Osteoblast (primary cell): Measurements from ENCODE around the gene MRPL36. TPM values are rescaled to one million over a fixed set of nuclear protein-coding genes. Genes with fewer than 3 reads are reported as not detected.

ENCODE experiments used
- DNase-seq: peaks from one replicate; pipeline ENCODE4 v3.0.0; 2011; ENCODE audit warnings: low spot score, mixed read lengths; ENCODE audit not compliant: insufficient read length; ENCODE audit errors: missing footprints
- H2AFZ ChIP-seq: 2 replicates; pipeline ENCODE4 v1.6.0; 2011; ENCODE audit warnings: mild to moderate bottlenecking, low read length
- H3K27ac ChIP-seq: 2 replicates; pipeline ENCODE4 v1.5.1; 2011; ENCODE audit warnings: mild to moderate bottlenecking, low read depth, low read length, moderate library complexity
- H3K27me3 ChIP-seq: 2 replicates; pipeline ENCODE4 v1.6.0; 2012; ENCODE audit warnings: mild to moderate bottlenecking, control low read depth, inconsistent platforms, low read length, moderate library complexity; ENCODE audit not compliant: insufficient read depth
- H3K36me3 ChIP-seq: 2 replicates; pipeline ENCODE4 v1.5.1; 2011; ENCODE audit warnings: mild to moderate bottlenecking, low read length, control low read depth, moderate library complexity; ENCODE audit not compliant: insufficient read depth
- H3K4me1 ChIP-seq: 2 replicates; pipeline ENCODE4 v1.5.1; 2011; ENCODE audit warnings: mild to moderate bottlenecking, low read length, control low read depth, moderate library complexity; ENCODE audit not compliant: insufficient read depth
- H3K4me2 ChIP-seq: 2 replicates; pipeline ENCODE4 v1.6.0; 2011; ENCODE audit warnings: mild to moderate bottlenecking, low read length; ENCODE audit not compliant: insufficient read depth
- H3K4me3 ChIP-seq: fragments of 200-600 bp; sonication (generic); 3 replicates; pipeline ENCODE4 v1.5.1; 2012; ENCODE audit warnings: mild to moderate bottlenecking, low read length, inconsistent platforms; ENCODE audit not compliant: insufficient read depth
- H3K79me2 ChIP-seq: 2 replicates; pipeline ENCODE4 v1.6.0; 2012; ENCODE audit warnings: mild to moderate bottlenecking, low read length, control low read depth, inconsistent platforms; ENCODE audit not compliant: insufficient read depth
- H3K9me3 ChIP-seq: 2 replicates; pipeline ENCODE4 v1.5.1; 2011; ENCODE audit warnings: low read depth, low read length, control low read depth
- H4K20me1 ChIP-seq: 2 replicates; pipeline ENCODE4 v1.6.0; 2012; ENCODE audit warnings: mild to moderate bottlenecking, low read length, control low read depth; ENCODE audit not compliant: insufficient read depth
- total RNA-seq: library from RNA; depleted of rRNA; stranded (reverse); fragments of >200 nt; gene quantifications from 2 replicates; pipeline ENCODE4 v1.2.3, GENCODE V29; 2012
- TF ChIP-seq, protein P1 (sequence below): IDR thresholded peaks from 2 replicates; pipeline ENCODE4 v1.5.1; 2011; ENCODE audit warnings: mild to moderate bottlenecking, low read depth, low read length, moderate library complexity; ENCODE audit errors: extremely low read depth

MRPL36 gene
- total RNA-seq, 1 donor = 35.1 TPM

GRCh38 chr5:1823381-1824034 lies 23.9 kb upstream of the MRPL36 start:
- H3K4me1 ChIP-seq = no peaks in the 10 kb centered on the region
- peak; percentile 19 for DNase-seq
- no peaks in the 10 kb centered on the region for H3K79me2 ChIP-seq
- no peak overlapping the region for H3K4me2 ChIP-seq
- H3K36me3 ChIP-seq = peaks cover 27% of the 10 kb centered on the region
- no peak overlapping the region for H2AFZ ChIP-seq
- no peak overlapping the region for H3K4me3 ChIP-seq
- TF ChIP-seq, protein P1, sequence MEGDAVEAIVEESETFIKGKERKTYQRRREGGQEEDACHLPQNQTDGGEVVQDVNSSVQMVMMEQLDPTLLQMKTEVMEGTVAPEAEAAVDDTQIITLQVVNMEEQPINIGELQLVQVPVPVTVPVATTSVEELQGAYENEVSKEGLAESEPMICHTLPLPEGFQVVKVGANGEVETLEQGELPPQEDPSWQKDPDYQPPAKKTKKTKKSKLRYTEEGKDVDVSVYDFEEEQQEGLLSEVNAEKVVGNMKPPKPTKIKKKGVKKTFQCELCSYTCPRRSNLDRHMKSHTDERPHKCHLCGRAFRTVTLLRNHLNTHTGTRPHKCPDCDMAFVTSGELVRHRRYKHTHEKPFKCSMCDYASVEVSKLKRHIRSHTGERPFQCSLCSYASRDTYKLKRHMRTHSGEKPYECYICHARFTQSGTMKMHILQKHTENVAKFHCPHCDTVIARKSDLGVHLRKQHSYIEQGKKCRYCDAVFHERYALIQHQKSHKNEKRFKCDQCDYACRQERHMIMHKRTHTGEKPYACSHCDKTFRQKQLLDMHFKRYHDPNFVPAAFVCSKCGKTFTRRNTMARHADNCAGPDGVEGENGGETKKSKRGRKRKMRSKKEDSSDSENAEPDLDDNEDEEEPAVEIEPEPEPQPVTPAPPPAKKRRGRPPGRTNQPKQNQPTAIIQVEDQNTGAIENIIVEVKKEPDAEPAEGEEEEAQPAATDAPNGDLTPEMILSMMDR = no peak
- no peaks in the 10 kb centered on the region for H3K9me3 ChIP-seq
- H4K20me1 ChIP-seq = peaks cover 2% of the 10 kb centered on the region
- no peak overlapping the region for H3K27ac ChIP-seq
- no peaks in the 10 kb centered on the region for H3K27me3 ChIP-seq

- Histone ChIP-seq H4K20me1 (peaks cover 2% of the 10 kb centered on the region), H2AFZ (no peak overlapping the region), H3K4me1 (no peaks in the 10 kb centered on the region), H3K4me2 (no peak overlapping the region), H3K4me3 (no peak overlapping the region), H3K9me3 (no peaks in the 10 kb centered on the region), H3K27me3 (no peaks in the 10 kb centered on the region), H3K27ac (no peak overlapping the region), H3K36me3 (peaks cover 34% of the 10 kb centered on the region), H3K79me2 (no peaks in the 10 kb centered on the region)
- no peak for DNase-seq
- TF ChIP-seq, protein P1 = no peak
These were observed 22.2 kb upstream of the MRPL36 start for GRCh38 chr5:1821862-1822261.

DNA sequence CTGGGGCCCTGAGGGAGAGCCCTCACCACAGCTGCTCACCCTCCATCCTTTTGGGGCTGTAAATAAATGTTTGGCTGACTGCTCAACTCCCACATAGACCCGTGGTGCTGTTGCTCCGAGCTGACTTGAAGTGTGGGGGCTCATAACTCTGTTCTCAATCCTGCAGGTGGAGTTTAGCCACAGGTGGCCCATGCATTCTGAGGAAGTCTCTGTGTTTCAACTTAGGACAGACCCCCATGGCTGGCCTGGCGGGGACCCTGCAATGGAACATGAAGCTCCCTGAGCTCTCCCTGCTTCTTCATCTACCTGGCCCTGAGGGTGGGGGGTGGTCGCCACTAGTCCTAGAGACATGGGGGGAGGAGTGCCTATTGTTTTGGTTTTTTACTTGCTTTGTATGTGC lies 21.3 kb upstream of the MRPL36 start:
- H3K27ac ChIP-seq = no peak overlapping the region
- no peaks in the 10 kb centered on the region for H3K4me1 ChIP-seq
- TF ChIP-seq, protein P1 = no peak
- H3K79me2 ChIP-seq = no peaks in the 10 kb centered on the region
- no peak for DNase-seq
- no peak overlapping the region for H3K4me3 ChIP-seq
- H4K20me1 ChIP-seq = peaks cover 2% of the 10 kb centered on the region
- H3K9me3 ChIP-seq = no peaks in the 10 kb centered on the region
- H3K36me3 ChIP-seq = peaks cover 43% of the 10 kb centered on the region
- H3K27me3 ChIP-seq = no peaks in the 10 kb centered on the region
- no peak overlapping the region for H2AFZ ChIP-seq
- no peak overlapping the region for H3K4me2 ChIP-seq

DNA sequence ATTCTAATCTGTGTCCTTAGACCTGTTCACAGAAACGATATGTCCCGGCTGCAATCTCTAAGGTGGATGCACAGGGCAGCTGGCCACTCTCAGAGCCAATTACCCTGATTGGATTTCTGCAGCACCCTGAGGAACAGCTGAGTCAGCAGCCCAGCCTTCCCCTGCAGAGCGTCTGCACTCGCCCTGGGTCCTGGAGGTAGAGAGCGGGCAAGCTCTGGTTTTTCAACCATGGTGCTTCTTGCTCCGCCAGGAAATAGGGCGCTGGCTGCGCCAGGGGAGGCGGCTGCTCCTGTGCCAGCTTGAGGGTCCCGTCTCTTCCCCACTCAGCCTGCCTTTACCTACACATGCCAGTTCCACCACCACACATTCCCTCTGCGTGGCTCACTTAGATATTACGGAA lies 20.7 kb upstream of the MRPL36 start:
- Histone ChIP-seq H3K9me3 (no peaks in the 10 kb centered on the region), H3K27me3 (no peaks in the 10 kb centered on the region), H3K36me3 (peaks cover 47% of the 10 kb centered on the region), H4K20me1 (peaks cover 2% of the 10 kb centered on the region), H3K4me2 (no peak overlapping the region), H3K27ac (no peak overlapping the region), H3K4me3 (no peak overlapping the region), H2AFZ (no peak overlapping the region), H3K4me1 (no peaks in the 10 kb centered on the region), H3K79me2 (no peaks in the 10 kb centered on the region)
- DNase-seq = peak; percentile 19
- TF ChIP-seq, protein P1 = no peak
